GM21825 (cell line): ENCODE measurements around the gene THBS2.
"Not testable (repeated sequence)": the region's sequence is repeated elsewhere in the genome, so short reads cannot be mapped to it uniquely, and the experiment has no call there.

Experiments used
- ATAC-seq: cut with Tn5 transposase; IDR thresholded peaks from one replicate; pipeline ENCODE4 v1.9.1; 2021; ENCODE audit warnings: mild to moderate bottlenecking, moderate library complexity; ENCODE audit not compliant: unreplicated experiment

The THBS2 gene

GRCh38 chr6:169186496-169187169 lies 67.0 kb downstream of the THBS2 start:
- no peak for ATAC-seq

GRCh38 chr6:169185692-169186485 lies 67.8 kb downstream of the THBS2 start:
- no peak for ATAC-seq

GRCh38 chr6:169185011-169185521 lies 68.6 kb downstream of the THBS2 start:
- no peak for ATAC-seq

GRCh38 chr6:169184419-169184818 lies 69.2 kb downstream of the THBS2 start:
- ATAC-seq = no peak

GRCh38 chr6:169183233-169183632 lies 70.4 kb downstream of the THBS2 start:
- no peak for ATAC-seq

GRCh38 chr6:169179831-169180230 lies 73.8 kb downstream of the THBS2 start:
- ATAC-seq = not testable (repeated sequence)

DNA sequence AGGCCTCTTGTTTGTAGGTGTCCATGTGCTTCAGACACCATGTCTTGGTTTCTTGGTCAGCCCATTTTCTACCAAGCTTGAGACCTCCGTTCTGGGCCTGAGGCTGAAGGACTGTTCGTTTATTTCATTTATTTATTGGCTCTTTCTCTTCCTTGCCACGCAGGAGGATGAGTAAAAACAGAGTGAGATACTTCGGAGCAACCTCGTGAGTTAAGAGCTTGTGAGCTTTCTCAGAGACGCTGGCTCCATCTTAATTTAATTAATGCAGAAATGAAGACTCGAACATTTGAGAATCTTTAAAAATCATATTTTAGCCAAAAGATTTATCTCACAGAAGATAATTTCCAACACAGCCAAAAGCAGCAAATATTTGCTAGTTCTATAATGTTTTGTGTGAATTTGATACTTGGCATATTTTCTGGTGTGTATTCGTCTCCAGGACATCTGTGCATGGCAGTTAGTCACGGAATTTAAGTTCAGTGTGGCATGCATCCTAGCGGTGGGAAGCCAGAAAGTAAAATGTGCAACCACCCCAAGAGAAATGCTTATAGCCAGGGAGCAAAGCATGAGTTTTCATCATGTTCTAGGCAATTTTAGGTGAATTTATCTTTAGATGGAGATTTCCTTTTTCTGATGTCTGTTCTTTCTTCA lies 76.0 kb downstream of the THBS2 start:
- no peak for ATAC-seq

DNA sequence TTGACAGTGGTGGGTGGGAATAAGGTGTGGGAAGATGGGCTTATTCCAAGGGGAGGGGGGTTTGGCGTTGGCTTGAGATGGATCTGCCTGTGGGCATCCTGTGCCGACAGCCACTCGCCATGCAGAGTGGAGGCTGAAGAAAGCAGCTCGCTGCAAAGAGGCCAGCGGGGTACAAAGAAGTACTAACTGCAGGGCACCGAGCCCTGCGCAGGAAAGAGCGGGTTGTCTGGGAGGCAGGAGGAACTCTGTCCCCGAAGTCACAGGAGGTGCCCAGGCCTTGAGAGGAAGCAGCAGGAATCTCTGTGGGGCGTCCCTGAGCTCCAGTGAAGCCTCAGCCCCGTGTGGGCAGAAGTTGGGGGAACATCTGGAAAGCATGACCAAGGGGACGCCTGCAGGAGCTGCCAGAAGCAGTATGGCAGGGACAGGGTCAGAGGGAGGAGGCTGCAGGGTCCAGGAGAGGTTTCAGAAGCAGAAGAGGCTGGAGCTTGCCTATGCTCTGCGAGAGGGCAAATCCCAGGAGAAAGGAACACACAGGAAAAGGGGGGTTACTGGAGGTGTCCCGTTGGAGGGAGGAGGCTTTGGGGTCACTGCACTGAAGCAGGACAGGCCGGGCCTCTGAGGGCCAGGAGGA lies 77.2 kb downstream of the THBS2 start:
- ATAC-seq = no peak

- no peak for ATAC-seq
Observed at GRCh38 chr6:169175360-169175887, 78.2 kb downstream of the THBS2 start.

- no peak for ATAC-seq
Observed at GRCh38 chr6:169174516-169175359, 78.9 kb downstream of the THBS2 start.

- ATAC-seq = no peak
Observed at GRCh38 chr6:169173532-169174268, 79.9 kb downstream of the THBS2 start.

GRCh38 chr6:169172946-169173345 lies 80.7 kb downstream of the THBS2 start:
- no peak for ATAC-seq

DNA sequence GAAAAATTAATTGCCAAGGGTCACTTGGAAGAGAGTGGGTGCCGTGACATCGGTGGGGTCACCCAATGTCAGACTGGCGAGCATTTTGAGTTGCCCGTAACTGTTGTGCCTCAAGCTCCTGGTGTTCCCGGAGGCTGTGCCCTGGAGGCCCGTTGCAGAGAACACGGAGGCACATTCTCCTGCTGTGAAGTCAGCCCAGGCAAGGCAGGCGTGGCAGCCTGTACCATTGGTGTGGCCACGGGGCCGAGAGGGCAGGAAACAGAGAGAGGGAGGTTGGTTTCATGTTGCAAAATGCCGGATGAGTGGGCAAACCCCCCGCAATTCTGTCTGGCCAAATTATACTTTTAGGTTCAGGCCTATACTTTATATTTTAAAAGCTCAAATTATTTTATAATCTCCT lies 81.2 kb downstream of the THBS2 start:
- ATAC-seq = no peak

GRCh38 chr6:169171951-169172350 lies 81.7 kb downstream of the THBS2 start:
- ATAC-seq = no peak

DNA sequence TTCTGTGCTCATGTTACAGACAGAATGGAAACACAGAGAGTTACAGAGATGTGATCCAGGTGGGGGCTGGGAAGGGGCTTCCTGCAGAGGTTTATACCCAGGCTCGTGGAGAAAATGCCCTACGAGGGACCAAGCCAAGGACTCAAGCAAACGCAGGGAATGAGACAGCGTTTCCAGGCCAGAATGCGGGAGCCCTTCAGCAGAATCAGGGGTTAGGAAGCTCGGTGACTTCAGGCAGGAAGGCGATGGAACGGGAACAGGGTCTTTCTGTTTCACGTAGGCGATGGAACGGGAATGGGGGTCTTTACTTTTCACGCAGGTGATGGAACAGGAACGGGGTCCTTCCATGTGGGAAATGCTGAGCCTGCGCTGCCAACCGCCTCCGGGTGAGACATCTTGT lies 82.6 kb downstream of the THBS2 start:
- ATAC-seq = no peak

GRCh38 chr6:169170583-169170955 lies 83.1 kb downstream of the THBS2 start:
- ATAC-seq = no peak

DNA sequence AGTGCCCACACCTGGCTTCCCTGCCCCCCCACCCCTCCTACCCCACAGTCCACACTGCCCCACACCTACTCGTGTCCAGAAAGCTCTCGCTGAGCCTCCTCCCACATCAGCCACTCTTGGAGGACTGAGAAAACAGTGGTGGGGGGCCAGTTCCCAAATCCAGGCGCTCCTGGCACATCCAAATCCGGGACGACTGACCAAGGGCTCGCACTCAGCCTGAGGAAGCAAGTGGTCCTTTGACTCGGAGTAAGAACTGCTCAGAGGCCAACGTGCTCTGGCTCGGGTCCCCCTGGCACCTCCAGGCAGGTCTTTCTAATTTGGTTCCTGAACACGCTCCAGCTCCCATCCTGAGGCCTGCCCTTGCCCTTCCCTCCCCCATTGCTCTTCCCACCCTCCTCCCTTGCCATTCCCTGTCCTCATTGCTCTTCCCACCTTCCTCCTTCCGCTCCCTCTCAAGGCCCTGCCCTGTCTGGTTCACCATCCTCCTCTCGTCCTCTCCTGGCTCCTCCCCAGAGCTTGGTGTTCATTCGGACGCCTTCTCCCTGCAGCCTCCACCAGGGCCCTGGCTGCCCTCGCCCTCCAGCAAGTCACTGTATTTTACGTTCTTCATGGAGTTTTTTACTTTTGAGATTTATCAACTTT lies 83.6 kb downstream of the THBS2 start:
- ATAC-seq = no peak

- no peak for ATAC-seq
Observed at GRCh38 chr6:169169375-169169774, 84.3 kb downstream of the THBS2 start.

DNA sequence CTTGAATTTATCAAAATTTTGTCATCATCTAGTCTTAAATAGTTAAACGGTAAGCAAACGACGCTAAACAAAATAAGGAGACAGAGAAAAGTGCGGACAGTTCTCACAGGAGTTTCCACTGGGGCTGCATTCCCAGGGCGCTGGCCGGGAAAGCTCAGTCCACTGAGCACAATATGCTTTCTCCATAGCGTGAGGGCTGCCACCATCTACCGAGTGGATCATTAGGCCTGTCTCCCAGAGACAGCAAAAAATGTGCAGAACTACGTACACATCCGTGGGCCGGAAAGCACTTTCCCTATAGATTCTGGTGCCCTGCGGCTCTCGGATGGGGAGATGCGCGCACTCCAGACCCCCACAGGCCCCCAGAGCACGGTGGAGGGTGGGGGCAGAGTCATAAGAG lies 84.9 kb downstream of the THBS2 start:
- ATAC-seq = no peak
